HG03460 (cell line): Measurements from ENCODE around the gene EDN1.
"Not testable (repeated sequence)": the region's sequence is repeated elsewhere in the genome, so short reads cannot be mapped to it uniquely, and the experiment has no call there.

Source experiments
- ATAC-seq: cut with Tn5 transposase; IDR thresholded peaks from one replicate; pipeline ENCODE4 v1.9.1; 2021; ENCODE audit not compliant: unreplicated experiment

EDN1 gene

DNA sequence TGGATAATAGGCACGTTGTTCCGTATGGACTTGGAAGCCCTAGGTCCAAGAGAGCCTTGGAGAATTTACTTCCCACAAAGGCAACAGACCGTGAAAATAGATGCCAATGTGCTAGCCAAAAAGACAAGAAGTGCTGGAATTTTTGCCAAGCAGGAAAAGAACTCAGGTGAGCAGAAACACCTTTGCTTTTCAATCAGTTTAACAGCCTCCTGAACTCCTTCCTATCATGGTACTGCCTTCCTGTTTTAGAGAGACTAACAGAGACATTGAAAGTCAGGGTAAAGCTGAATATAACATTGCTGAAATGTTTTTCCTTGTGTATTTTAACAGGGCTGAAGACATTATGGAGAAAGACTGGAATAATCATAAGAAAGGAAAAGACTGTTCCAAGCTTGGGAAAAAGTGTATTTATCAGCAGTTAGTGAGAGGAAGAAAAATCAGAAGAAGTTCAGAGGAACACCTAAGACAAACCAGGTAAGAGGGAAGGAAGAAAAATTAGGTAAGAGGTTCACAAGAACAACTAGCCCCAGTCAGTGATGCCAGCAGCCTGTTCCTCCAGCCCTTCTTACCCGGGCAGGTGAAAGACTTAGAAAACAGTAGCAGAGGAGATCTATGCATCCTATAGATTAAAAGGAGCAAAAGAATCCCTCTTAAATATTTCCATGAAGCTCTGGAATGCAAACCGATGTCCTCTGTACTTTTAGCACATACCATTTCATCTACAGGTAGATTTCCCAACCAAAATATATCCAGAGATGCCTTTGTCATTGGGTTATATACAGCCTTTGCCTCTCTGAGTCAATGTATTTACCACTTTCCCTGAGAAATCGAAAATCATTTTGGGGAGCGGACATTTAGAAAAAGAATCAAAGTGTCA is 4.0 kb downstream of the EDN1 start:
- ATAC-seq: no peak

DNA sequence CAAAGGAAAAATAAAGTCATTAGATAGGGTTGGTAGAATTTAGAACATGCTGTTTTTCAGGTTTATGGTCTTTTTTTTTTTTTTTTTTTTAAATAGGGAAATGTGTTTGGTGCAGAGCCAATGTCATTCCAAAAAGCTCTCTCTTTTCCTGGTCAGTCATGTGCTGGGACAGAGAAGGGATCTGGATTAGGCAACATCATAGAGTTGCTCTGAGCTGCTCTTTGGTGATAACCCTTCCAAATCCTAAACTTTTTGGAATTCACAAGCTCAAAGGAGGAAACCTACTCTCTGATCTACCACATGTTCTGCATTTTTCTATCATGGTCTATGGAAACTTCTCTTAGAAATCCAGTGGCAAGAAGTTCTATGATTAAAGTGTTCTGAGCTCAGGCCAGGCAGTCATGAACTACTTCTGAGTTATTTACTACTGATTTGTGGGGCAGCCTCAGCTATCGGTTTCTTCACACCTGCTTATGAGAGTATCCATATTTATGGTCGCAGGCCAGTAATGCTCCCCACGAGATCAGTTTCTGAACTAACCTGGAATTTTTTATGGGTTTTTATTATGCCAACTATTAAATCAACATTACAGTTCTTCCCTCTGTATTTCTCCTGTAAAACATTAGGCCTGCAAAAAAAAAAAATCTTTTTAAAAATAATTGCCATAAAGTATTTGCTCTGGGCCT is 4.8 kb downstream of the EDN1 start:
- ATAC-seq: no peak

DNA sequence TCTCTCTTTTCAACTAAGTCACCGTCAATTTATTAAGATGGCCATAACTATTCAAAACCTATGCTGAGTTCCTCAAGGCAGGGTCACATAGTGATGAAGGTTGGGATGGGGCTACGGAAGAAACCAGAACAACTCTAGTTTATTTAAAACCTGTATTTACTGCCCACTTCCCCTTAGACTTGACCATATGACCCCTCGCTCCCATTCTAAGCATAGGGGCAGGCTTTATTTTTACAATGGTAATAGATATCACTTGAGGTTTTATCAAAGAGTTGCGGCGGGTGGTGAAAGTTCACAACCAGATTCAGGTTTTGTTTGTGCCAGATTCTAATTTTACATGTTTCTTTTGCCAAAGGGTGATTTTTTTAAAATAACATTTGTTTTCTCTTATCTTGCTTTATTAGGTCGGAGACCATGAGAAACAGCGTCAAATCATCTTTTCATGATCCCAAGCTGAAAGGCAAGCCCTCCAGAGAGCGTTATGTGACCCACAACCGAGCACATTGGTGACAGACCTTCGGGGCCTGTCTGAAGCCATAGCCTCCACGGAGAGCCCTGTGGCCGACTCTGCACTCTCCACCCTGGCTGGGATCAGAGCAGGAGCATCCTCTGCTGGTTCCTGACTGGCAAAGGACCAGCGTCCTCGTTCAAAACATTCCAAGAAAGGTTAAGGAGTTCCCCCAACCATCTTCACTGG is 5.5 kb downstream of the EDN1 start:
- no peak for ATAC-seq

DNA sequence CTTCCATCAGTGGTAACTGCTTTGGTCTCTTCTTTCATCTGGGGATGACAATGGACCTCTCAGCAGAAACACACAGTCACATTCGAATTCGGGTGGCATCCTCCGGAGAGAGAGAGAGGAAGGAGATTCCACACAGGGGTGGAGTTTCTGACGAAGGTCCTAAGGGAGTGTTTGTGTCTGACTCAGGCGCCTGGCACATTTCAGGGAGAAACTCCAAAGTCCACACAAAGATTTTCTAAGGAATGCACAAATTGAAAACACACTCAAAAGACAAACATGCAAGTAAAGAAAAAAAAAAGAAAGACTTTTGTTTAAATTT is 6.1 kb downstream of the EDN1 start:
- no peak for ATAC-seq

DNA sequence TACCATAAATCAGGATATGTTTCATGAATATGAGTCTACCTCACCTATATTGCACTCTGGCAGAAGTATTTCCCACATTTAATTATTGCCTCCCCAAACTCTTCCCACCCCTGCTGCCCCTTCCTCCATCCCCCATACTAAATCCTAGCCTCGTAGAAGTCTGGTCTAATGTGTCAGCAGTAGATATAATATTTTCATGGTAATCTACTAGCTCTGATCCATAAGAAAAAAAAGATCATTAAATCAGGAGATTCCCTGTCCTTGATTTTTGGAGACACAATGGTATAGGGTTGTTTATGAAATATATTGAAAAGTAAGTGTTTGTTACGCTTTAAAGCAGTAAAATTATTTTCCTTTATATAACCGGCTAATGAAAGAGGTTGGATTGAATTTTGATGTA is 6.4 kb downstream of the EDN1 start:
- no peak for ATAC-seq

DNA sequence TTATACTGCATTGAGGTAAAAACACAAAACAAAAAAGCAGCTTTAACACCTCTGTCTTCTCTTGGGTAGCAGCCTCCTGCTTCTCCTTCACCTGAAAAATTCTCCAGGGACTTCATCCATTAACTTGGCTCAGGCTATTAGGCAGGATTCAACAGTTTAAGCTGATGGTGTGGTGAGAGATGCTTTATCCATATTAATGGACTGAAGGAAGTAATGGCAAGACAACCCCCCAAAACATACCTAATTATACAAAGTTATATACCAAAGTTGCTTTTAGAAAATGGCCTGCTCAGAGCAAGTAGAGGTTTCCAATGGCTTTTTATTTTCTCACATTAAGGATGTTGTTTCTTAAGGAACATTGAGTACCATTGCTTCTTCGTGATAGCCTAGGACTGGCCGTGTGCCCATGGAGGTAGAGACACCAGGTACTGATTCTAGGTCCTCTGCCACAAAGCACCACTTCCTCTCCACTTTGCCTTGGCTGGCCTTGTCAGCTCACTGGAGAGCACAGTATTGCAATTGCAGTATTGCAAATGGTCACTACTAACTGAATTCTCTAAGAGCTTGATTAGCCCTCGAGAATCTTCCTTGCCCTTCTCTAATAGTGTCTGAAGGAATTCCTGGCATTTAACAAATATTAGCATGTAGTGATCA is 7.3 kb downstream of the EDN1 start:
- no peak for ATAC-seq

DNA sequence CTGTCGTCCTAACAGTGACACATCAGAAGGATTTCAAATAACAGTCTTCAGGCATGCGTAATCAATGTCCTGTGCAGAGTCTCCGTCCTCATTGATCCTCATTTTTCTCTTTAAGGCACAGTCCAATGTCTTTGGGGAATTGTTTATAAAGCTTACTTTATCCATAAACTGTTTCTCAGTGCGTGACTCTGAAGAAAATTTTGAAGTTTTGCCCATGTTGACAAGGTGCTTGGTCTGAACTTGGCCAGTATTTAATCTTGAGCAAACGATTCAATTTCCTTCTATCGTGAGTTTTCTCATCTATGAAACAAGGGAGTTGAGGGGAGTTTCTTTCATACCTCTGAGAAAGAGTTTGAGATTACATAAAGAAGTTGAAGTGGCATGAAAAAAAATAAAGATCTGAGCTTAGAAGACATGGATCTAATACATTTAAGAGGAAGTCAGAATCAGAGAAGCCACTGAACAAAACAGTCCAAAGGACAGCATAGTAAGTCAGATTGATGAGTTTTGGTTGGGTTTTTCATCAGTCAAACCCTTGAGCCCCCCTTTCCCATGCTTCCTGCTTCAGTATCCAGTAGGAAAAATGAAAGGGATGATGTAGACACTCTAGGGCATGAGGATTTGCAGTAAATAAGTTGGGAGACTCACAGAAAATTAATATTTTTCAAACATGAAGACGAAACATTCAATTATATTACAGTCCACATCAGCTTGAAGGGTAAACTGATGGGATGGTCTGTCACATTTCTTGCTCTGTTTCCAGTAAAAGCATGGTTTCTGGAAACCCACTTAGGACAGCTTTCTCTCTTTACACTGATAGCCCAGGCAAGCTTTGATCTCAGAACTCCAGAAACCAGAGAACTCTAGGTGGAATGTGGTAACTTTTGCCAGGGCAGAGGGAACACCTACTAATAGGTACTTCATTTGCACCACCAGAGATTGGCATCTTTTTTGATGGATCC is 8.1 kb downstream of the EDN1 start:
- no peak for ATAC-seq

DNA sequence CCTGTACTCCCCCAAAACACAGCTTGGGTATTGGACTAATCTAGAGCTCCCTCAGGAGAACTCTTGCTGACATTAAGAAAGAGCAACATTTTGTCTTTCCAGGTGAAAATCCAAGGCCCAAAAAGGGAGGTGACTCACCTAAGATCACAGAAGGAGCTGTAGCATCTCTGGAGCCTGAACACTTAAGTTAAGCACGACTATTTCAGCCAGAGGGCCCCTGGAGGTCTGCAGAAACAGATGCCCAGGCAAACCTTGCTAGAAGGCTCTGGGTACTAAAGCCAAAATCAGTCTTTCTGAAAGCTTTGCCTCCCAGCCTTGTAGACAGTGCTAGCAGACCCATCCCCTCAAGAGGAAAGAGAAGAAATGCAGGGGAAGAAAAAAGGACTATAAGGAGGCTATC is 8.8 kb downstream of the EDN1 start:
- no peak for ATAC-seq

DNA sequence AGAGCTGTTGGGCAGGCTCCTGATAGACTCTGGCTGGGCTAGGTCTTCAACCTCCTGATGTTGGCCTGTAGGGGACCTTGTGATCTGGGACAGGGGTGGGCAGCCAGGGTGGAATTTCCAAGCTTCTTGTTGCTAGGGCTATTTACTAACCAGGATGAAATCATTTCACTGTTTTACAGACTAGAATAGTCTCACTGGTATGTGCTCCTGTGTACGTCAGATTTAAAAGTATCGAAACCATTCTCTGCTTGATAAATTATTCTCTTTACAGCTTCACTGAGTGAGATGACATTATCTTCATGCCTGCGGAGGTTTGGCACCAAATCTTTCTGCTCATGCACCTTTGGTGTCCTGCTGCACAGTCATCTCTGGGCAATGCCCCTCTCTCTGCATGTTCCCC is 10.9 kb downstream of the EDN1 start:
- no peak for ATAC-seq

DNA sequence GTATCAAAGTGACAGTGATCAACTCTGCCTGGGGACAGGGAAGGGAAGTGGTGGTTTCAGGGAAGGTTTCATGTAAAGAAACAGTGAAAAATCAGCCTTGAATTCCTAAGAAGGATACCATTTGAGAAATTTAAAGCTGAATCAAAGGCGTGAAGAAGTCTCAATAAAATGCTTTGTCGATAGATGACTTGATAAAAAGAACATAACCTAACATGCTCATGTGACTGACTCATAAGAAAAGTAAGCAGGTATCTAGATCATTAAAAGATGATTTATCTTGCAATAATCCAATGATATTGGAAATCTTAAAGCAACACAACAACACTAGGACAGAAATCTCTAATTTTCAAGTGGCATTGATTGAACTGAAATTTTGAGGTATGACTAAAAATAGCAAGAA is 14.3 kb downstream of the EDN1 start:
- no peak for ATAC-seq

DNA sequence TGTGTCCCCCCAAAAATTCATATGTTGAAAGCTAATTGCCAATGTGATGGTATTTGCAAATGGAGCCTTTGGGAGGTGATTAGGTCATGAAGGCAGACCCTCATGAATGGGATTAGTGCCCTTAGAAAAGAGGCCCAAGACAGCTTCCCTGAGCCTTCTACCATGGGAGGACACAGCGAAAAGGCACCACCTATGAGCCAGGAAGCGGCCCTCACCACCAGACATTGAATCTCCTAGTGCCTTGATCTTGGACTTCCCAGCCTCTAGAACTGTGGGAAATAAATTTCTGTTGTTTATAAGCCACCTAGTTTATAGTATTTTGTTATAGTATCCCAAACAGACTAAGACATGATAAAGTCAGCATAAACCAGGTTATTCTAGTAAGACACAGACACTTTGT is 18.9 kb downstream of the EDN1 start:
- no peak for ATAC-seq

DNA sequence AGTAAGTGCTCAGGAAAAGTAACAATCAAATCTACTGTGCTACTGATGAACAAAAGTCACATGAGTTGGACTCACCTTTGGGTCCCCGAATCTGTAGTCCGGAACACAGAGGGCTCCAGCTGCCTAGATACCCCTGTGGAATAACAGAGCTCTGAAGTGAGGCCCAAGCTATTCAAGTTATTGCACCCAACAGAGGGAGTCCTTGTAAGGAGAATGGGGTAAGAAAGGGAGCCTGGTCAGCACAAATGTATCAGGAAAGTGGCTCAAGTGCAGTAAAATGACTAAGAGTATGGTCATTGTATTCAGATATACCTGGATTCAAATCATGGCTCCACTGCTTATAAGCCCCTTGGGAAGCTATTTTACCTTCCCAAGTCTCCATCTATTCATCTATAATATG is 20.9 kb downstream of the EDN1 start:
- ATAC-seq: no peak

DNA sequence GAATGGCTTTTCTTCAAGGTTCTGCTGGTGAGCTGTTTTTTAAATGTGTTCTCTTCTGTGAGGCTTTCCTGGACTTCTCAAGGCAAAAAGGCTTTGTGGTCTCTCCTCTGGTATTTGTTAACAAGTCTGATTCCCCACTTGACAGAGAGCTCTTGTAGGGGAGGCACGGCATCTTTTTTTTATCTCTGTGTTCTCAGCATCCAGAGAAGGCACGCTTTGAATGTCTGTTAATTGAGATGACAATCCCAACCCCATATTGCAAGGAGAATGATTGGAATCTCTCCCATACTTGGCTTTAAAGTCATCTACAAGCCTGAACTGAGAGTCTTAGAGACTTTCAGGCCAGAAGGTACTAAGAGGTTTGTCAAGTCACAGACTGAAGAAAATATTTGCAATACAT is 22.6 kb downstream of the EDN1 start:
- ATAC-seq: no peak

DNA sequence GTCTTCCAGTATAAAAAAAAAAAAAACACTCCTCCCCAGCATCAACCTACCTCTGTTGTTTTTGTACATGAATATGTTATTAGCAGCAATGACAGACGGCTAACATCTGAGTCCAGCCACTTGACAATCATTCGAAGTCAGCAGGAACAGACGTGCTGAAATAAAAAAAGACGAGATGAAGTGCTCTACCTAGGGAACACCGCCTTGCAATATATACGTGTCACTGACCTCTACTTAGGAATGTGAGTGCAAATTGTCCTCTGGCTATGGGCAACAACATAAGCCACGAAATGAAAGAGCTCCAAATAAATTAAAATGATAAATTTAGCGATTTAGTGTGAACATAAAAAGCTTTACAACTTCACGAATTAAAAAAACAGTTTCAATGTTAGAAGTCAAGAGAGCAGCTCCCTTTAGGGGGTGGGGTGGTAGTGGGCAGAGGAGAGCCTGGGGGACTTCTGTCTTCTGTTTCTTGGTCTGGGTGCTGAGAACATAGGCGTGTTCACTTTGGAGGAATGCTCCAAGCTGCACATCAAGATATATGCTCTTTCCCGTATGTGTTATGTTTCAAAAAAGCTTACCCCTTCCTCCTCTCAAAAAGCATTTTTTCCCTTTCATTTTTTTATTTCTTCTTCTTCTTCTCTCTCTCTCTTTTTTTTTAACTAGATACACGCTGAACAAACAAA is 23.3 kb downstream of the EDN1 start:
- ATAC-seq: no peak

DNA sequence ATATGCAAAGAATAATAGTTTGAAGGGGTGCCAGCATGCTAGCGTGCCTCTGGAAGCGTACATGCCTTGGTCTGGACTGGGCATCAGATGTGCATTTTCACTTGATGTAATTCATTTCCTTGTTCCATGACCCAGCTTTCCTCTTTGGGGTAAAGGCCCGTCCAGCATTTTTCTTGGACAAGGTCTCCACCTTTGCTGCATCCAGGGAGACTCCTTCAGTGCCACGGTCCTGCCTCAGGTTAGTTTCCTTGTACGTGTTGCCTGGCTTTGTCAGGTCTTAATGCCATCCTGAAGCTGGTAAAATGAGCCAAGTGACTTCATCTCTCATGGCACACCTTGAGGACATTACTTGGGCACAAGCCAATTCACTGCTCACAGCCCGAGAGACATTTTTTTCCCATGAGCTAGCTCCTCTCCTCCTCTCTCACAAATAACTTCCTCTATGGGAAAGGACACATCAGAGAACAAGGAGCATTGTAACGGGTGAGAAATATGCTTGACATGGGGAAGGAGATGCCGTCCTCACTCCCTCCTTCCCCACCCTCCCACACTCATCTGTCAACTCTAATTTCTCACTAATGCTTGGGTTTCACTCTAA is 23.9 kb downstream of the EDN1 start:
- no peak for ATAC-seq

DNA sequence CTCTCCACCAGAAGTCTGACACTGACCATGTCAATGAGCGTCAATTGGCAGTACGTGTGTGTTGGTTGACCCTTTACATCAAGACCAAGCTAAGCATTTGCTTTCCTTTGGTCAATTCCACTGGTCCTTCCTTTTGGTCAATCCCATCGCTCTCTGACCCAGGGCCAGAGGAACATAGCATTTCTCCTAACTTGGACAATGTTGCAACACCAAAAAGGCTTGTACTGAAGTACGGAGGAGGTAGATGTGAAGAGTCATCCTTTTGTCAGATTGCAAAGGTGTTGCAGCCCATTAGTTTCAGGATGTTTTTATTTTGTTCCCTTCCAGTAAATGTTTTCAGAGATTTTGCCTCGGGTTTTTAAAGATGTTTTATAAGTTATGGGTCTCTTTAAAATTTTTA is 24.6 kb downstream of the EDN1 start:
- no peak for ATAC-seq

DNA sequence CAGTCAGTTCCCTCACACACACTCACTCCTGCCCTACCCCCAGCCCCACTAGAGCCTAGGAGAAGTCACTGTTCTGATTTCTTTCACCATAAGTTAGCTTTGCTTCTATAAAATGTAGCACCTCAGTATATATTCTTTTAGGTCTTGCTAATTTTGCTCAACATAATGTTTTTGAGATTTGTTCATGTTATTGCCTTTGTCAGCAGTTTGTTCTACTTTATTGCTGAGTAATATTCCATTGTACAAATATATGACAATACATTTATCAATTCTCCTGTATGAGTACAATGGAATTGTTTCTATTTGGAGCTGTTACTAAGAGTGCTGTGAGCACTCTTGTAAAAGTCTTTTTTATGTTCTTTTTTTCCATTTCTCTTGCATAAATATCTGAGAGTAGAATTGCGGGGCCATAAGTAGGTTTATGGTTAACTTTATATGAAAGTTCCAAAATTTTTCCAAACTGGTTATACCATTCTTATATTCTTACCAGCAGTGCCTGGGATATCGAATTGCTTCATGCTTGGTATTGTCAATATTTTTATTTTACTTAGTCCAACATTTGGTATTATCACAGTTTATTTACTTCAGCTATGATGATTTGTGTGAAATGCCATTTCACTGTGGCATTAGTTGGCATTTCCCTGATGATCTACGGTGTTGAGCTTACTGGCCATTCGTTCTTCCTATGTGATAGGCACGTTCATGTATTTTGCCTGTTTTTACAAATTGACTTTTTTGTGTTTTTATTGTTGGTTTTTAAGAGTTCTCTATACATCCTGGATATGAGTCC is 25.3 kb downstream of the EDN1 start:
- ATAC-seq: no peak

DNA sequence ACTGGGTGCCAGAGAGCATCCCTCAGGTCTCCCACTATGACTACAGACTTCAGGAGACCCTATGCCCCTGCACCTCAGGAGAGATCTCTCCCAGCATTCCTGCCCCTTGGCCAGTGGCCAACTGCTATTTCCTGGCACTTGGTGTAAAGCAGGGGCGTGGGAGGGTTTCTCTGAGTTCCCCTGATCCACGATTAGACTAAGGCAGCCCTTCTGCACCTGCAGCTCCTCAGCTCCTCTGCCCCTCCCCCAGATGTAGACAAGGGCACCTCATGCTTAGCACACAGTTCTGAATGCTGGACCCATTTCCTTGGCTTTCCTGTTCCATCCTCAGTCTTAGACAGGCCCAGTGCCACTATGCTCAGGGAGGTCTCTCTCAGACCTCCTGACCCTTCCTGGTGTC is 28.6 kb downstream of the EDN1 start:
- ATAC-seq: no peak

DNA sequence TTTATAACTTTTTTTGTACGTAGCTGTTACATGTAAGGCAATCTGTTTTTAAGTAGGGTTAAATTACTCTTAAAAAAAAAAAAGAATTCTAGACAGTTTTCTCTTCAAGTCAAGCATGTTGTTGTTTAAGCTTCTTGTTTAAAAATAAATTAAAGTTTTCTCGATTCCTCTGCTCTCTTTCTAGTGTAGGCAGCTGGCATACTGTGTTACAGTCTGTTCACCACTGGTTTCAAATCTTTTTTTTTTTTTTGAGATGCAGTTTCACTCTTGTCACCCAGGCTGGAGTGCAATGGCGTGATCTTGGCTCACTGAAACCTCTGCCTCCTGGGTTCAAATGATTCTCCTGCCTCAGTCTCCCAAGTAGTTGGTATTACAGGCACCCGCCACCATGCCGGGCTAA is 29.9 kb downstream of the EDN1 start:
- ATAC-seq: not testable (repeated sequence)
